Esophagus (tissue), 2 donors: ENCODE results near the gene PAGE3. TPM values are rescaled to one million over a fixed set of nuclear protein-coding genes. Genes with fewer than 3 reads are reported as not detected.

Experiments used
- H3K27ac ChIP-seq, 2 donors: one replicate each; pipeline ENCODE4 v1.5.1; 2013; ENCODE audit warnings: low read depth in 2 of 2, mild to moderate bottlenecking in 2 of 2, inconsistent platforms in 1 of 2, low read length in 1 of 2, moderate library complexity in 1 of 2
- H3K27me3 ChIP-seq, 2 donors: one replicate each; pipeline ENCODE4 v1.6.1; 2013; ENCODE audit warnings: low read length in 2 of 2, control low read depth in 1 of 2, mild to moderate bottlenecking in 1 of 2; ENCODE audit not compliant: insufficient read depth in 2 of 2, control insufficient read depth in 1 of 2
- H3K36me3 ChIP-seq, 2 donors: one replicate each; pipeline ENCODE4 v1.6.1; 2013; ENCODE audit warnings: low read length in 1 of 2; ENCODE audit not compliant: control insufficient read depth in 2 of 2, insufficient read depth in 2 of 2
- H3K4me1 ChIP-seq, 2 donors: one replicate each; pipeline ENCODE4 v1.6.1; 2013; ENCODE audit warnings: low read length in 1 of 2; ENCODE audit not compliant: control insufficient read depth in 2 of 2, insufficient read depth in 2 of 2
- H3K4me3 ChIP-seq, 2 donors: one replicate each; pipeline ENCODE4 v1.5.1; 2013; ENCODE audit warnings: low read length in 2 of 2, mild to moderate bottlenecking in 2 of 2, low read depth in 1 of 2, moderate library complexity in 1 of 2
- H3K9me3 ChIP-seq, 2 donors: one replicate each; pipeline ENCODE4 v1.6.1; 2013; ENCODE audit warnings: mild to moderate bottlenecking in 2 of 2, low read depth in 1 of 2, low read length in 1 of 2, moderate library complexity in 1 of 2; ENCODE audit not compliant: control insufficient read depth in 2 of 2, insufficient read depth in 1 of 2
- WGBS, 2 donors: extraction: QIAGEN DNeasy Blood & Tissue Kit; methylation state at CpG; one replicate each; pipeline ENCODE4 v1.1.7; 2013; 5-methylcytosine and 5-hydroxymethylcytosine counted together
- polyA plus RNA-seq, 2 donors: library from polyadenylated mRNA; stranded (reverse); fragments of 200-250 nt; gene quantifications; one replicate each; pipeline ENCODE4 v1.2.3, GENCODE V29; 2013
- donor health status: healthy with polysubstance abuse.
- donor health status: Bipolar disorder and iron deficiency.

PAGE3 gene, protein sequence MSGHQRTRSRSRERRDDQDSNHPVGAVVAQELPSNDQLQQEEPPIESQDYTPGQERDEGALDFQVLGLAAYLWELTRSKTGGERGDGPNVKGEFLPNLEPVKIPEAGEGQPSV
- polyA plus RNA-seq = not detected

DNA sequence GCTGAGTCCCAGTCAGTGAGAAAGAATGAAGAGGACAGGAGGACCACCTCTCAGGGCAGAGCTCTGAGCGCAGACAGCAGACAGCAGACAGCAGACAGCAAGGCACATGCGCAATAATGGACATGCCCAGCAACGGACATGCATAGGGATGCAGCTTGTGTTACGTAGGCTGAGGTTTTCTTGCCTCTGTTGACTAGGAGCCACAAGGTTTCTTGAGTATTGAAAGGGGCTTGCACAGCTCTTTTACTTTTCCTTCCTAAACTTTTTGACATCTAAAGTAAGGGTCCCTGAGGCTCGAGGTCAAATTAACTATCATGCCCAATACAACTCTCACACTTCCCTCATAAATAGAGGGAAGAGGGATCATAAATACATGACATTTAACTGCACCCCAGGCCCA lies at the start of gene PAGE3:
Gene PAGE3, minus strand, starts transcription at position 101 of the 400 bp plus-strand sequence. CDS start 1,013 bp downstream, outside the sequence.
- Histone ChIP-seq H3K27ac (no peak within 1 kb of the TSS), H3K27me3 (peaks cover 0 to 2% of the 10 kb centered on the region in 2 donors), H3K36me3 (no peaks in the 10 kb centered on the region), H3K4me1 (no peaks in the 10 kb centered on the region), H3K9me3 (no peaks in the 10 kb centered on the region), H3K4me3 (no peak within 1 kb of the TSS)
- 84 to 92% methylated on average over 5 of the region's 5 CpGs for WGBS, 2 donors

GRCh38 chrX:55312655-55313054 lies 47.9 kb upstream of the PAGE3 start:
- no peaks in the 10 kb centered on the region for H3K27me3 ChIP-seq
- no peaks in the 10 kb centered on the region for H3K4me1 ChIP-seq
- no peak overlapping the region for H3K4me3 ChIP-seq
- H3K36me3 ChIP-seq = no peaks in the 10 kb centered on the region
- no peak overlapping the region for H3K27ac ChIP-seq
- H3K9me3 ChIP-seq = no peaks in the 10 kb centered on the region

DNA sequence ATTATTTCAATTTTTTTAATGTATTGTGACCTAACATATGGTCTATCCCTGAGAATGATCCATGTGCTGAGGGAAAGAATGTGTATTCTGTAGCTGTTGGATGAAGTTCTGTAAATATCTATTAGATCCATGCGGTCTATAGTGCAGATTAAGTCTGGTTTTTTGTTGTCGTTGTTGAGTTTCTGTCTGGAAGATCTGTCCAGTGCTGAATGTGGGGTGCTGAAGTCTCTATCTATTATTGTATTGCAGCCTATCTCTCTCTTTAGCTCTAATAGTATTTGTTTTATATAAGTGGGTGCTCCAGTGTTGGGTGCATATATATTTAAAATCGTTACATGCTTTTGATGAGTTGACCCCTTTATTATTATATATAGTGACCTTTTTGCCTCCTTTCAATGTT lies 26.2 kb upstream of the PAGE3 start:
- Histone ChIP-seq H3K27me3 (no peaks in the 10 kb centered on the region), H3K27ac (no peak overlapping the region), H3K4me3 (no peak overlapping the region), H3K4me1 (no peaks in the 10 kb centered on the region), H3K36me3 (no peaks in the 10 kb centered on the region), H3K9me3 (no peaks in the 10 kb centered on the region)
- 74 to 78% methylated on average over 3 of the region's 3 CpGs for WGBS, 2 donors

GRCh38 chrX:55279832-55280231 lies 15.1 kb upstream of the PAGE3 start:
- no peak overlapping the region for H3K4me3 ChIP-seq
- 85 to 94% methylated on average over 10 of the region's 10 CpGs for WGBS, 2 donors
- H3K9me3 ChIP-seq = no peaks in the 10 kb centered on the region

GRCh38 chrX:55260806-55261205 lies 3.9 kb downstream of the PAGE3 start:
- Histone ChIP-seq H3K27ac (no peak overlapping the region), H3K9me3 (no peaks in the 10 kb centered on the region), H3K4me3 (no peak overlapping the region), H3K4me1 (no peaks in the 10 kb centered on the region), H3K36me3 (no peaks in the 10 kb centered on the region), H3K27me3 (no peaks in the 10 kb centered on the region)
- WGBS, 2 donors = 51 to 71% methylated on average over 2 of the region's 2 CpGs

More at GRCh38 chrX:55279832-55280231, 15.1 kb upstream of the PAGE3 start:
- Histone ChIP-seq H3K4me1 (no peaks in the 10 kb centered on the region), H3K27ac (no peak overlapping the region), H3K36me3 (no peaks in the 10 kb centered on the region), H3K27me3 (no peaks in the 10 kb centered on the region)

- Histone ChIP-seq H3K27ac (no peak overlapping the region), H3K36me3 (no peaks in the 10 kb centered on the region), H3K27me3 (no peaks in the 10 kb centered on the region), H3K4me3 (no peak overlapping the region), H3K4me1 (no peaks in the 10 kb centered on the region), H3K9me3 (no peaks in the 10 kb centered on the region)
Observed at GRCh38 chrX:55253528-55253927, 11.2 kb downstream of the PAGE3 start.

GRCh38 chrX:55240788-55241340 lies 23.9 kb downstream of the PAGE3 start:
- H3K27ac ChIP-seq = no peak overlapping the region
- no peaks in the 10 kb centered on the region for H3K4me1 ChIP-seq
- no peak overlapping the region for H3K4me3 ChIP-seq
- no peaks in the 10 kb centered on the region for H3K36me3 ChIP-seq
- H3K27me3 ChIP-seq = no peaks in the 10 kb centered on the region
- no peaks in the 10 kb centered on the region for H3K9me3 ChIP-seq
- WGBS, 2 donors = 46 to 73% methylated on average over 6 of the region's 6 CpGs

DNA sequence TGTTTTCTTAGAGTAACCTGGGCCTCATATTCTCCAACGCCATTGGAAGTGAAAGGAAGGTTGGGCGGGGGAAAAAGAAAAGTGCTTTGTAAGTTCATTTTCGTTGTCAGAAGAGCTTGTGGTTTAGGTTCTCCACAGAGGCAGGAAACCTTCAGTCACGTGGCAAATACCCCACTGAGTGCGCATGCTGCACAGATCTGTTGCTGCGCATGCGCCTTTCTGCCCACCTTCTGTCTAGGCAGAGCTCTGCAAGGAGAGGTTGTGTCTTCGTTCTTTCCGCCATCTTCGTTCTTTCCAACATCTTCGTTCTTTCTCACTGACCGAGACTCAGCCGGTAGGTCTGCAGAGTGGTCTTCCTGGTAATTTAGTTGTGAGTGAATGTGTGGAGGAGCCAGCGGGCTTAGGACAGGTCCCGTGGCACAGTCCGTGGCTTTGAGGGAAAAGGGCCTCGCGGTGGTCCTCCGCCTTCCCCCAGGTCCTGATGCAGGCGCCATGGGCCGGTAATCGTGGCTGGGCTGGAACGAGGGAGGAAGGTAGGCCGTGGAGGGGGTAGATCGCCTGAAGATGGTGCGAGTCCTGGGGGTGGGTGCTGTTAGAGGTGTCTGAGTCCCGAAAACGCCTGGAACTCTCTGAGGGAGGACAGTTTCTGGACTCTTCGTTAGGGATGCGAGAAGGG lies 44.5 kb downstream of the PAGE3 start, which contains the start of gene PAGE5:
Gene PAGE5, plus strand, starts transcription at position 228 of the 676 bp plus-strand sequence. CDS start 1,037 bp downstream, outside the sequence.
- WGBS, 2 donors = 85 to 93% methylated on average over 30 of the region's 30 CpGs
- Histone ChIP-seq H3K9me3 (no peaks in the 10 kb centered on the region), H3K4me1 (no peaks in the 10 kb centered on the region), H3K27me3 (no peaks in the 10 kb centered on the region), H3K27ac (no peak within 1 kb of the TSS), H3K36me3 (no peaks in the 10 kb centered on the region), H3K4me3 (no peak within 1 kb of the TSS)

- Histone ChIP-seq H3K27ac (no peak overlapping the region), H3K36me3 (no peaks in the 10 kb centered on the region), H3K27me3 (peaks cover 0 to 3% of the 10 kb centered on the region in 2 donors), H3K4me1 (no peaks in the 10 kb centered on the region), H3K4me3 (no peak overlapping the region), H3K9me3 (no peaks in the 10 kb centered on the region)
- WGBS, 2 donors = 55 to 58% methylated on average over 3 of the region's 3 CpGs
Observed at GRCh38 chrX:55213381-55213780, 51.3 kb downstream of the PAGE3 start.
